ENCODE results near the gene PLCB4. TPM values are rescaled to one million over a fixed set of nuclear protein-coding genes. Genes with fewer than 3 reads are reported as not detected.

Gene PLCB4
- total and polyA plus RNA-seq, 4 donors: 1.5 to 26.2 (median 10.8) TPM

- Histone ChIP-seq H3K36me3 (ENCODE audit: control insufficient read depth in 1 of 2, insufficient read depth in 2 of 2, low read length in 1 of 2) (no peaks in the 10 kb centered on the region), H3K4me3 (ENCODE audit: low read length in 2 of 2) (no peak overlapping the region), H3K4me1 (ENCODE audit: control insufficient read depth in 1 of 2, insufficient read depth in 2 of 2, low read length in 2 of 2) (peaks cover 0 to 1% of the 10 kb centered on the region in 2 donors), H3K27ac (ENCODE audit: low read depth in 1 of 2, low read length in 2 of 2) (no peak overlapping the region), H3K9me3 (ENCODE audit: control insufficient read depth, low read length) (no peaks in the 10 kb centered on the region), H3K27me3 (ENCODE audit: control insufficient read depth in 1 of 2, insufficient read depth in 2 of 2, low read length in 1 of 2) (no peaks in the 10 kb centered on the region)
- 94 to 96% methylated on average over 3 of the region's 3 CpGs for WGBS, 2 donors
- ATAC-seq (ENCODE audit: low FRiP score) (no peak), DNase-seq (peak in 1 of 2 donors; percentile 49)
- intact Hi-C loops (cut with DNase I): no loop called here
Observed at GRCh38 chr20:9139106-9139833, 70.4 kb downstream of the PLCB4 start.

DNA sequence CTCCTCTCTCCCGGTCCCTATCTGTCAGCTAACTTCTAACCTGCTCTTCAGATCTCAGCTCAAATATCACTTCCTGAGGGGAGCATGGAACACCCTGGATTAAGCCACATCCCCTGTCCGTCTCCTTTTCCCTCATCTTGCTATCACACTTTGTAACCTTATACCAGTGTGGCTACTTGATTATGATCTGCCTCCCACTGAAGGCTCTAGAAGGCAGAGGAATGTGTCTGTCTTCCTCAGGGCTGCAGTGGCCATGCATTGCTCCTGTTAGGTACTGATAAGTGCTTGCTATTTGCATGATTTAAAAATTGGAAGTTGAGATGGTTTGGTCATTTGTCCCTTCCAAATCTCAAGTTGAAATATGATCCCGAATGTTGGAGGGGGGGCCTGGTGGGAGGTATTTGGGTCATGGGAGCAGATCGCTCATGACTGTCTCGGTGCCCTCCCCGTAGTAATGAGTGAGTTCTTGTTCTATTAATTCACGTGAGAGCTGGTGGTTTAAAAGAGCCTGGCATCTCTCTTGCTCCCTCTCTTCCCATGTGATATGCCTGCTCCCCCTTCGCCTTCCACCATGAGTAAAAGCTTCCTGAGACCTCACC is 71.4 kb downstream of the PLCB4 start:
- no peak overlapping the region for H3K27ac ChIP-seq (ENCODE audit: low read depth in 1 of 2, low read length in 2 of 2)
- DNase-seq: no peak
- H3K4me1 ChIP-seq (ENCODE audit: control insufficient read depth in 1 of 2, insufficient read depth in 2 of 2, low read length in 2 of 2): peaks cover 0 to 1% of the 10 kb centered on the region in 2 donors
- no peaks in the 10 kb centered on the region for H3K9me3 ChIP-seq (ENCODE audit: control insufficient read depth, low read length)
- H3K4me3 ChIP-seq (ENCODE audit: low read length in 2 of 2): no peak overlapping the region
- WGBS, 2 donors: 91 to 94% methylated on average over 8 of the region's 8 CpGs
- no peaks in the 10 kb centered on the region for H3K36me3 ChIP-seq (ENCODE audit: control insufficient read depth in 1 of 2, insufficient read depth in 2 of 2, low read length in 1 of 2)
- no peaks in the 10 kb centered on the region for H3K27me3 ChIP-seq (ENCODE audit: control insufficient read depth in 1 of 2, insufficient read depth in 2 of 2, low read length in 1 of 2)
- intact Hi-C loops (cut with DNase I): no loop called here
- no peak for ATAC-seq (ENCODE audit: low FRiP score)

DNA sequence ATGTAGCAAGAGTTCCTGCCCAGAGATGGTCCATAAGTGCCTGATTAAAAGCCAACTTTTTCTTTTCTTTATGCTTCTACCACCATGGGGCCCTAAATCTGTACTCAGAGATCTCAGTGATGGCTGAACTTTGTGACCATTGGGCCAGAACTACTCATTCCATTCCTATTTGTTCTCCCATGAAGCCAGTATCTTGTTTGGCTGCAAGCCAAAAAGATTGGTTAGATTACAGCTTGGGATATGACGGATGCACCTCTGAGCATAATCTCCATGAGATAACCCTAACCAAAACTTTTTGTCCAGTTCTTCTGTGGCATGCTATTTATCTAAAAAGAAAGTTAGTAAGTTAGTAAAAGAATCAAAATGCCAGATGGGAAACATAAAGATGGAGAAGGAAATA is 72.2 kb downstream of the PLCB4 start:
- Histone ChIP-seq H3K9me3 (ENCODE audit: control insufficient read depth, low read length) (no peaks in the 10 kb centered on the region), H3K4me1 (ENCODE audit: control insufficient read depth in 1 of 2, insufficient read depth in 2 of 2, low read length in 2 of 2) (peaks cover 0 to 1% of the 10 kb centered on the region in 2 donors), H3K36me3 (ENCODE audit: control insufficient read depth in 1 of 2, insufficient read depth in 2 of 2, low read length in 1 of 2) (no peaks in the 10 kb centered on the region), H3K27ac (ENCODE audit: low read depth in 1 of 2, low read length in 2 of 2) (no peak overlapping the region), H3K4me3 (ENCODE audit: low read length in 2 of 2) (no peak overlapping the region), H3K27me3 (ENCODE audit: control insufficient read depth in 1 of 2, insufficient read depth in 2 of 2, low read length in 1 of 2) (no peaks in the 10 kb centered on the region)
- intact Hi-C loops (cut with DNase I): no loop called here
- no peak for ATAC-seq (ENCODE audit: low FRiP score)
- DNase-seq: no peak
- WGBS, 2 donors: 81 to 86% methylated on average over 1 of the region's 1 CpG

GRCh38 chr20:9141921-9142320 is 73.0 kb downstream of the PLCB4 start:
- DNase-seq (no peak), ATAC-seq (ENCODE audit: low FRiP score) (no peak)
- Histone ChIP-seq H3K4me1 (ENCODE audit: control insufficient read depth in 1 of 2, insufficient read depth in 2 of 2, low read length in 2 of 2) (peaks cover 0 to 1% of the 10 kb centered on the region in 2 donors), H3K4me3 (ENCODE audit: low read length in 2 of 2) (no peak overlapping the region), H3K27ac (ENCODE audit: low read depth in 1 of 2, low read length in 2 of 2) (no peak overlapping the region), H3K9me3 (ENCODE audit: control insufficient read depth, low read length) (no peaks in the 10 kb centered on the region), H3K36me3 (ENCODE audit: control insufficient read depth in 1 of 2, insufficient read depth in 2 of 2, low read length in 1 of 2) (no peaks in the 10 kb centered on the region), H3K27me3 (ENCODE audit: control insufficient read depth in 1 of 2, insufficient read depth in 2 of 2, low read length in 1 of 2) (no peaks in the 10 kb centered on the region)
- intact Hi-C loops (cut with DNase I): no loop called here

- WGBS, 2 donors: 91 to 92% methylated on average over 3 of the region's 3 CpGs
- Histone ChIP-seq H3K4me3 (ENCODE audit: low read length in 2 of 2) (no peak overlapping the region), H3K4me1 (ENCODE audit: control insufficient read depth in 1 of 2, insufficient read depth in 2 of 2, low read length in 2 of 2) (peaks cover 0 to 1% of the 10 kb centered on the region in 2 donors), H3K27ac (ENCODE audit: low read depth in 1 of 2, low read length in 2 of 2) (no peak overlapping the region), H3K36me3 (ENCODE audit: control insufficient read depth in 1 of 2, insufficient read depth in 2 of 2, low read length in 1 of 2) (no peaks in the 10 kb centered on the region), H3K9me3 (ENCODE audit: control insufficient read depth, low read length) (no peaks in the 10 kb centered on the region), H3K27me3 (ENCODE audit: control insufficient read depth in 1 of 2, insufficient read depth in 2 of 2, low read length in 1 of 2) (no peaks in the 10 kb centered on the region)
- intact Hi-C loops (cut with DNase I): no loop called here
- no peak for DNase-seq
- ATAC-seq (ENCODE audit: low FRiP score): no peak
Observed at GRCh38 chr20:9142809-9143208, 73.9 kb downstream of the PLCB4 start.

- no peak overlapping the region for H3K27ac ChIP-seq (ENCODE audit: low read depth in 1 of 2, low read length in 2 of 2)
- H3K9me3 ChIP-seq (ENCODE audit: control insufficient read depth, low read length): no peaks in the 10 kb centered on the region
- WGBS, 2 donors: 2 to 4% methylated on average over 1 of the region's 1 CpG
- ATAC-seq (ENCODE audit: low FRiP score) (no peak), DNase-seq (no peak)
- no peak overlapping the region for H3K4me3 ChIP-seq (ENCODE audit: low read length in 2 of 2)
- no peaks in the 10 kb centered on the region for H3K27me3 ChIP-seq (ENCODE audit: control insufficient read depth in 1 of 2, insufficient read depth in 2 of 2, low read length in 1 of 2)
- H3K4me1 ChIP-seq (ENCODE audit: control insufficient read depth in 1 of 2, insufficient read depth in 2 of 2, low read length in 2 of 2): peaks cover 0 to 1% of the 10 kb centered on the region in 2 donors
- H3K36me3 ChIP-seq (ENCODE audit: control insufficient read depth in 1 of 2, insufficient read depth in 2 of 2, low read length in 1 of 2): no peaks in the 10 kb centered on the region
- intact Hi-C loops (cut with DNase I): no loop called here
Observed at GRCh38 chr20:9143926-9144325, 75.0 kb downstream of the PLCB4 start.

DNA sequence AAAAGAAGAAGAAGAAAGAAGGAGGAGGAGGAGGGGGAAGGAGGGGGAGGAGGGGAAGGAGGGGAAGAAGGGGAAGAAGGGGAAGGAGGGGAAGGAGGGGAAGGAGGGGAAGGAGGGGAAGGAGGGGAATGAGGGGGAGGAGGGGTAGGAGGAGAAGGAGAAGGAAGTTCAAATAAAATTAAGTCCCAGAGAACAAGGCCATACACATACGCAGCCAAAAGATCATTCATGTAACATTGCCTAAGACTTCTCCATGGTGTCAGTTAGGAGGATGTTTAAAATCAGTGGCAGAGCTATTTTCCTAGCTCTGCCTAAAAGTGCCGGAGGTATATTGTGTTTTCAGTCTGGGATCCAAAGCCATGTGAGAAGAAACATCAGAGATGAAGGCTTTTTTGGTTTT is 75.8 kb downstream of the PLCB4 start:
- Histone ChIP-seq H3K36me3 (ENCODE audit: control insufficient read depth in 1 of 2, insufficient read depth in 2 of 2, low read length in 1 of 2) (no peaks in the 10 kb centered on the region), H3K4me1 (ENCODE audit: control insufficient read depth in 1 of 2, insufficient read depth in 2 of 2, low read length in 2 of 2) (peaks cover 0 to 1% of the 10 kb centered on the region in 2 donors), H3K27ac (ENCODE audit: low read depth in 1 of 2, low read length in 2 of 2) (no peak overlapping the region), H3K27me3 (ENCODE audit: control insufficient read depth in 1 of 2, insufficient read depth in 2 of 2, low read length in 1 of 2) (no peaks in the 10 kb centered on the region), H3K9me3 (ENCODE audit: control insufficient read depth, low read length) (no peaks in the 10 kb centered on the region), H3K4me3 (ENCODE audit: low read length in 2 of 2) (no peak overlapping the region)
- no peak for ATAC-seq (ENCODE audit: low FRiP score)
- no peak for DNase-seq
- 36 to 68% methylated on average over 2 of the region's 2 CpGs for WGBS, 2 donors
- intact Hi-C loops (cut with DNase I): no loop called here

DNA sequence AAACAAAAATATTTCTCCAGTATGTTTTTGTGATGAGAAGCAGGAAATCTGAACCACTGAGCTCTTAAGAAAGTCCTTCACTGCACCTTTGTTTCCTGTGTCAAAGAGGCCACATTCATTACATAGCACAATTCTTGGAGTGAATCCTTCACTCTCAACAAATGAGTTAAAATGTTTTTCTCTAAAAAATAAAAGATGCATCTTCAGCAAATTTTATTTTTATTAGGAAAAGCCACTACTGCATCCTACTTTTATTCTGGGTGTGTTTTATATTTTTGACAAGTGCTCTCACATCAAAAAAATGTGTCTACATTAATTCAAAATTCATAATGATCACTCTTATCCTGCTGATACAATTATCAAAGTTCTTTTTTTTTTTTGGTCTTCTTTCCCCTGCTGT is 76.3 kb downstream of the PLCB4 start:
- H3K27ac ChIP-seq (ENCODE audit: low read depth in 1 of 2, low read length in 2 of 2): no peak overlapping the region
- peaks cover 0 to 1% of the 10 kb centered on the region in 2 donors for H3K4me1 ChIP-seq (ENCODE audit: control insufficient read depth in 1 of 2, insufficient read depth in 2 of 2, low read length in 2 of 2)
- DNase-seq (no peak), ATAC-seq (ENCODE audit: low FRiP score) (no peak)
- intact Hi-C loops (cut with DNase I): no loop called here
- no peaks in the 10 kb centered on the region for H3K9me3 ChIP-seq (ENCODE audit: control insufficient read depth, low read length)
- H3K27me3 ChIP-seq (ENCODE audit: control insufficient read depth in 1 of 2, insufficient read depth in 2 of 2, low read length in 1 of 2): no peaks in the 10 kb centered on the region
- no peak overlapping the region for H3K4me3 ChIP-seq (ENCODE audit: low read length in 2 of 2)
- no peaks in the 10 kb centered on the region for H3K36me3 ChIP-seq (ENCODE audit: control insufficient read depth in 1 of 2, insufficient read depth in 2 of 2, low read length in 1 of 2)

- intact Hi-C loops (cut with DNase I): no loop called here
- Histone ChIP-seq H3K27me3 (ENCODE audit: control insufficient read depth in 1 of 2, insufficient read depth in 2 of 2, low read length in 1 of 2) (no peaks in the 10 kb centered on the region), H3K27ac (ENCODE audit: low read depth in 1 of 2, low read length in 2 of 2) (no peak overlapping the region), H3K4me3 (ENCODE audit: low read length in 2 of 2) (no peak overlapping the region), H3K9me3 (ENCODE audit: control insufficient read depth, low read length) (no peaks in the 10 kb centered on the region), H3K4me1 (ENCODE audit: control insufficient read depth in 1 of 2, insufficient read depth in 2 of 2, low read length in 2 of 2) (no peaks in the 10 kb centered on the region), H3K36me3 (ENCODE audit: control insufficient read depth in 1 of 2, insufficient read depth in 2 of 2, low read length in 1 of 2) (no peaks in the 10 kb centered on the region)
- 95 to 100% methylated on average over 2 of the region's 2 CpGs for WGBS, 2 donors
- ATAC-seq (ENCODE audit: low FRiP score) (no peak), DNase-seq (no peak)
Observed at GRCh38 chr20:9146649-9147048, 77.8 kb downstream of the PLCB4 start.

Measured in aorta (tissue), 5 donors.